Measurements from ENCODE around the gene GPR142. TPM values are rescaled to one million over a fixed set of nuclear protein-coding genes. Genes with fewer than 3 reads are reported as not detected.
A peak's percentile ranks its signal among the peaks of the same experiment; 100 is the strongest.

GPR142 gene
- total and polyA plus RNA-seq, 5 donors = not detected

DNA sequence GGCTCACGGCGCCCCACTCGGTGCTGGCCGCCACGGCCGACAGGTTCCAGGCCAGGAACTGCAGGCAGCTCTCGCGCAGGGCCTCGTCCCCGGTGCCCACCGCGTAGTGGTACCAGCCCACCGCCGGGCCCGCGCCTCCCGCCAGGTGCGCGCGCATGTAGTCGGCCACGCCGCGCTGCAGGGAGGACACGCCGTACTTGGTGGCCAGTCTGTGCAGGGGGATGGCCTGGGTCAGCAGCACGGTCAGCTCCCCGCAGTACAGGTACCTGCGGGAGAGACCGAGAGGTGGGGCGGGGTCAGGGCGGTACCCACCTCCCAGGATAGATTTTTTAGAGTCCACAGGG is 9.9 kb upstream of the GPR142 start:
- H3K27me3 ChIP-seq (ENCODE audit: control insufficient read depth, insufficient read depth) = no peaks in the 10 kb centered on the region
- DNase-seq = no peak
- H3K9me3 ChIP-seq (ENCODE audit: control insufficient read depth, low read length) = no peaks in the 10 kb centered on the region
- ATAC-seq = no peak
- WGBS = 18% methylated on average over 32 of the region's 32 CpGs
- no peak overlapping the region for H3K27ac ChIP-seq (ENCODE audit: low read length)
- H3K4me3 ChIP-seq (ENCODE audit: low read length) = peak overlapping the region; percentile 3
- intact Hi-C loops (cut with DNase I) = no loop called here
- no peaks in the 10 kb centered on the region for H3K4me1 ChIP-seq (ENCODE audit: control insufficient read depth, insufficient read depth, low read length)

- no peak for ATAC-seq
- no peaks in the 10 kb centered on the region for H3K27me3 ChIP-seq (ENCODE audit: control insufficient read depth, insufficient read depth)
- intact Hi-C loops (cut with DNase I) = no loop called here
- H3K27ac ChIP-seq (ENCODE audit: low read length) = no peak overlapping the region
- no peak for DNase-seq
- H3K4me3 ChIP-seq (ENCODE audit: low read length) = no peak overlapping the region
- 80% methylated on average over 9 of the region's 9 CpGs for WGBS
- H3K9me3 ChIP-seq (ENCODE audit: control insufficient read depth, low read length) = no peaks in the 10 kb centered on the region
- no peaks in the 10 kb centered on the region for H3K4me1 ChIP-seq (ENCODE audit: control insufficient read depth, insufficient read depth, low read length)
These were observed 8.6 kb upstream of the GPR142 start for GRCh38 chr17:74358697-74359096.

GRCh38 chr17:74359916-74360315 is 7.4 kb upstream of the GPR142 start:
- no peak for ATAC-seq
- peak in 1 of 3 donors; percentile 38 for DNase-seq
- H3K4me1 ChIP-seq (ENCODE audit: control insufficient read depth, insufficient read depth, low read length) = no peaks in the 10 kb centered on the region
- H3K27me3 ChIP-seq (ENCODE audit: control insufficient read depth, insufficient read depth) = no peaks in the 10 kb centered on the region
- WGBS = 93% methylated on average over 22 of the region's 22 CpGs
- no peak overlapping the region for H3K27ac ChIP-seq (ENCODE audit: low read length)
- no peak overlapping the region for H3K4me3 ChIP-seq (ENCODE audit: low read length)
- intact Hi-C loops (cut with DNase I) = loop anchor here in 3 of 4 donors (5.0 to 10.0 kb wide), 2 partner anchors 58 to 145 kb away; partner anchors contain the start of gene TTYH2 (in 2 of the 3)
- H3K9me3 ChIP-seq (ENCODE audit: control insufficient read depth, low read length) = no peaks in the 10 kb centered on the region

DNA sequence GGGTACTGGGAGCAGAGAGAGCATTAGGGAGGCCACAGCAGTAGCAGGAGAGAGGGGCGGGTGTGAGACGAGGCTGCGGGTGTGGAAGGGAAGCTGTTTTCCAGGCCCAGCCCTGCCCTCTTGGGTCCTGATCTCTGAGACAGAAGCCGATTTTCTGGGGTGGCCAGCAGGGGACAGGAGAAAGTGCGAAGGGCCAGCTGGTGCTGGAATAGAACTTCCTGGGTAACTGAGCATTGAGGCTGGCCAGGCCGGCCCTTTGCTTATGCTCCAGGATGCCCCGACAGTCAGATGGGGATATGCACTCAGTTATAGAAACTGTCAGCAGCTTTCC is 6.4 kb upstream of the GPR142 start:
- DNase-seq (peak in 2 of 3 donors; percentile 28 to 29), ATAC-seq (no peak)
- Histone ChIP-seq H3K9me3 (ENCODE audit: control insufficient read depth, low read length) (no peaks in the 10 kb centered on the region), H3K27ac (ENCODE audit: low read length) (no peak overlapping the region), H3K4me3 (ENCODE audit: low read length) (no peak overlapping the region), H3K27me3 (ENCODE audit: control insufficient read depth, insufficient read depth) (no peaks in the 10 kb centered on the region), H3K4me1 (ENCODE audit: control insufficient read depth, insufficient read depth, low read length) (no peaks in the 10 kb centered on the region)
- WGBS = 51% methylated on average over 7 of the region's 7 CpGs
- intact Hi-C loops (cut with DNase I) = loop anchor here in 3 of 4 donors (5.0 to 10.0 kb wide), 2 partner anchors 59 to 146 kb away; partner anchors contain the start of gene TTYH2 (in 2 of the 3)

- no peaks in the 10 kb centered on the region for H3K27me3 ChIP-seq (ENCODE audit: control insufficient read depth, insufficient read depth)
- intact Hi-C loops (cut with DNase I) = loop anchor here (2.0 to 10.0 kb wide), 3 partner anchors 59 to 147 kb away; partner anchors contain the start of gene TTYH2 (in 2 of the 4)
- WGBS = 22% methylated on average over 28 of the region's 28 CpGs
These were observed 5.9 kb upstream of the GPR142 start, which contains the start of gene BTBD17 for GRCh38 chr17:74361230-74362068. Gene BTBD17, minus strand, starts transcription at chr17:74361868. Its CDS starts 49 bp downstream, at chr17:74361819.

GRCh38 chr17:74362069-74362405 is 5.3 kb upstream of the GPR142 start:
- intact Hi-C loops (cut with DNase I) = loop anchor here (2.0 to 10.0 kb wide), 3 partner anchors 60 to 147 kb away; partner anchors contain the start of gene TTYH2 (in 2 of the 4)
- ATAC-seq (no peak), DNase-seq (no peak)
- 17% methylated on average over 9 of the region's 9 CpGs for WGBS
- H3K9me3 ChIP-seq (ENCODE audit: control insufficient read depth, low read length) = no peaks in the 10 kb centered on the region
- H3K27me3 ChIP-seq (ENCODE audit: control insufficient read depth, insufficient read depth) = no peaks in the 10 kb centered on the region
- no peak overlapping the region for H3K4me3 ChIP-seq (ENCODE audit: low read length)
- no peak overlapping the region for H3K27ac ChIP-seq (ENCODE audit: low read length)
- H3K4me1 ChIP-seq (ENCODE audit: control insufficient read depth, insufficient read depth, low read length) = no peaks in the 10 kb centered on the region

More at GRCh38 chr17:74361230-74362068, 5.9 kb upstream of the GPR142 start, which contains the start of gene BTBD17:
- no peaks in the 10 kb centered on the region for H3K9me3 ChIP-seq (ENCODE audit: control insufficient read depth, low read length)
- no peaks in the 10 kb centered on the region for H3K4me1 ChIP-seq (ENCODE audit: control insufficient read depth, insufficient read depth, low read length)
- peak; percentile 58 to 88 (median 85) for DNase-seq
- H3K4me3 ChIP-seq (ENCODE audit: low read length) = no peak within 1 kb of the TSS
- H3K27ac ChIP-seq (ENCODE audit: low read length) = no peak within 1 kb of the TSS
- peak; percentile 80 to 85 for ATAC-seq

DNA sequence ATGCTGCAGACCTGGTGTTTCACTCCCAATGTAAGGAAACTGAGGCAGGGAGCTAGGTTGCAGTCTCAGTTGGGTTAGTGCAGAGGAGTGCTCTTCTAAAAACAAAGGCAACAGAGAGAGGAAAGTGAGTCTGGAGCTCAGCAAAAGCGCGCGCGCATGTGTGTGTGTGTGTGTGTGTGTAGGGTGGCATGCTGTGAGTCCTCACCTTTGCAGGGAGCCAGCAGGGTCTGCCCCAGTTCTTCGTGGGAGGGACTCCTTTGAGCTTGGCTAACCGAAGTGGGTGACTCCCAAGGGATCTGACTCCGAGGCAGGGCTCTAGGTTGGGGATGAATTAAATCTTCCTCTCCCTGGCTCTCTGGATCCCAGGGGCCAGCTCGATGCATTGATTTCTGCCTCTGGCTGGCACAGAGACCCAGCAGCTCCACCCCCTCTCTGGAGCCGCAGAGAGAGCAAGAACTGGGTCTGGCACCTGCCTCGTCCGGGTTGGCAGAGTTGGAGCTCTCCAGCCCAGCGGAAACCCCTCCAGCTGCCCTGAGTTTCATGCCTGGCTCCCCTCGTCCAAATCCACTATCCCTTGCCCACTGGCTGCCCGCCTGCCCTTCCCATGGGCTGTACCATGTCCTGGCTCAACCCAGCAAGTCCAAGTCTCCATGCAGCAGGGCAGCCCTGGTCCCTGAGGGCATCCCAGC is 4.4 kb upstream of the GPR142 start:
- H3K27me3 ChIP-seq (ENCODE audit: control insufficient read depth, insufficient read depth) = no peaks in the 10 kb centered on the region
- 53% methylated on average over 14 of the region's 14 CpGs for WGBS
- no peaks in the 10 kb centered on the region for H3K9me3 ChIP-seq (ENCODE audit: control insufficient read depth, low read length)
- H3K27ac ChIP-seq (ENCODE audit: low read length) = no peak overlapping the region
- intact Hi-C loops (cut with DNase I) = loop anchor here (2.0 to 10.0 kb wide), 3 partner anchors 61 to 148 kb away; partner anchors contain the start of gene TTYH2 (in 2 of the 4)
- no peaks in the 10 kb centered on the region for H3K4me1 ChIP-seq (ENCODE audit: control insufficient read depth, insufficient read depth, low read length)
- no peak overlapping the region for H3K4me3 ChIP-seq (ENCODE audit: low read length)
- ATAC-seq = no peak
- DNase-seq = no peak

DNA sequence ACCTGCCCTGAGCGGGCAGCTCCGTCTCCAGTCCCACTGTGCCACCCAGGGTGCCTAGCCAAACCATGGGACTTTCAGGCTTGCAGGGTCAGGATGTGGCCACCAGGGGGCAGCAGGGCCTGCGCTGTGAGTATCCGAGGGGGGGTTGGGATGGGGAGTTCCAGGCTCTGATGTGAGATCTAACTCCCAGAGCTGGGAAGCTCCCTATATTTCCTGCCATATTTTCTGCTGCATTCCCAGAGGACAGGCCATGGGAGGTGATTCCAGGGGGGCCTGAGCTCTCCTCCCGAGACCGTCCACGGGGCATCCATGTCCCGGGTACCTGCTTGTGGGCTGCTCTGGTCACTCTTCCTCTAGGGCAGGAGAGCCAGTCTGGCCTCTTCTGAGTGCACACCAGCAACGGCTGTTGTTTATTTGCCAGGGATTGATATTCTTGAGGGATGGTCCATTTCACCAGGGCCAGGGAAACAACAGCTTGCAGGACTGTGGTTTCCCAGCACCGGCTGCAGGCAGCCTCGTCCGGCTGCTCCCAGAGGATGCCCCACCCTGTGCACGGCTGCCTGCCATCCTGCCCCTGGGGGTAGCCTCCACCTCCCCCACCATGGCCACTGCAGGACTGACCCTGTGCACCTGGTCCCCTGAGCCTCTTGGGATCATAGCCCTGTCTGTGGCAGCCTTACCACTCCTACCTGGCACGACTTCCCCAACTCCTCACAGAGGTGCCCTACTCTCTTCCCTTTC is 1.2 kb downstream of the GPR142 start:
- H3K27me3 ChIP-seq (ENCODE audit: control insufficient read depth, insufficient read depth) = no peaks in the 10 kb centered on the region
- no peaks in the 10 kb centered on the region for H3K4me1 ChIP-seq (ENCODE audit: control insufficient read depth, insufficient read depth, low read length)
- H3K9me3 ChIP-seq (ENCODE audit: control insufficient read depth, low read length) = no peaks in the 10 kb centered on the region
- DNase-seq (peak; percentile 68 to 90 (median 88)), ATAC-seq (peak; percentile 70 to 83)
- intact Hi-C loops (cut with DNase I) = loop anchor here in 3 of 4 donors (2.0 to 10.0 kb wide), 3 partner anchors 124 to 156 kb away; partner anchors contain the start of gene TTYH2 (in 3 of the 3)
- 21% methylated on average over 14 of the region's 14 CpGs for WGBS
- H3K4me3 ChIP-seq (ENCODE audit: low read length) = no peak overlapping the region
- H3K27ac ChIP-seq (ENCODE audit: low read length) = no peak overlapping the region

DNA sequence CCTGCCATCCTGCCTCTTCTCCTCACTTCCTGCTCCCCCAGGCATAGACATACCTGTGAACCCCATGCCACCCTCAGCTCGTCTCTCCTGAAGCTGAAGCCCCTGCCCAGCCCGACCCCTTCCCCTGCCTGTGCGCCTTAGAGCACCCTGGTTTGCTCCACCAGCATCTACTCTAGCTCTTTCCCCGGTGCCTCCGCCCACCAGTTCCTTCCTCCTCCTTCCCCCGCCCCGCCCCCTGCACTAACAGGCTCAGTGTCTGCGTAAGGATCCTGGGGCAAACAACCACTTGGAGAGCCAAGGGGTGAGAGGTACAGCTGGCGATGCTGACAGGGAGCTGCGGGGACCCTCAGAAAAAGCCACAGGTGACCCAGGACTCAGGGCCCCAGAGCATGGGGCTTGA is 1.9 kb downstream of the GPR142 start:
- WGBS = 30% methylated on average over 10 of the region's 10 CpGs
- Histone ChIP-seq H3K9me3 (ENCODE audit: control insufficient read depth, low read length) (no peaks in the 10 kb centered on the region), H3K4me3 (ENCODE audit: low read length) (no peak overlapping the region), H3K27ac (ENCODE audit: low read length) (no peak overlapping the region), H3K4me1 (ENCODE audit: control insufficient read depth, insufficient read depth, low read length) (no peaks in the 10 kb centered on the region), H3K27me3 (ENCODE audit: control insufficient read depth, insufficient read depth) (no peaks in the 10 kb centered on the region)
- DNase-seq = peak; percentile 55 to 84 (median 83)
- ATAC-seq = peak; percentile 27 to 63
- intact Hi-C loops (cut with DNase I) = loop anchor here in 3 of 4 donors (2.0 to 10.0 kb wide), 3 partner anchors 124 to 157 kb away; partner anchors contain the start of gene TTYH2 (in 3 of the 3)

DNA sequence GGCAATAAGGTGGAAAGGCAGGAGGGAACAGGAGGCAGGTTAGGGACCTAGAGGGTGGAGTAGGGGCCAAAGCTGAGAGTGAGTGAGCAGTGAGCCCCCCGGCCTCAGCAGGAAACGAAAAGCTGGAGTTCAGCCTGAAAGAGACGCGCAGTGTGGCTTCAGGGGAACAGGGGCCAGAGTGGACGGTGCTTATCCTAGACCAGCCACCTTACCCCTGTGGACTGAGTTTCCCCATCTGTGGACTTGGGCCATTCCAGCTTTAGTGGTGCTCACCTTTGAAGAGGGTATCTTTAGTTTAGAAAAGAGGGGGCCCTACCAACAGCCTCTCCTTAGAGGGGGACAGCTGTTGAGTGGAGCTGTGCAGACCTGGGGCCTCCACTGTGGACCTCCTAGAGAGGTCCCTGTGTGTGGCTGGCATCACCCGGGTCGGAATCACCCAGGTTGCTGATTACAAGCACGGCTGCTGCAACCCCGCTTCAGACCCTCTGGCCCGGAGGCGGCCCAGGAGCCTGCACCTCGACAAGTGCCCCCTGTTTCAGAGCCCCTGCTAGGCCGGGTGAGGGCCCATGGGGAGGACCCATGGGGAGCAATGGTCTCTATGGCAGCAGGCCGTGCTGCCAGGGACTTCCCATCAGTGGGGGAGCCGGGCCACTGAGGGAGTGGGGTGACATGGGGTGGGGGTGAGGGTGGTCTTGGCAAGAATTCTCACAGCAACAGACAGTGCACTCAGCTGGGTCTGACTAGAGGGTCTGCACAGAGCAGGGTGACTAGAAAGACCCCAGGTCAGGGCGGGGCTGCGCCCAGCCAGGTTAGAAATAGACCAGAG is 2.6 kb downstream of the GPR142 start:
- no peaks in the 10 kb centered on the region for H3K27me3 ChIP-seq (ENCODE audit: control insufficient read depth, insufficient read depth)
- 88% methylated on average over 17 of the region's 17 CpGs for WGBS
- no peaks in the 10 kb centered on the region for H3K9me3 ChIP-seq (ENCODE audit: control insufficient read depth, low read length)
- no peak for ATAC-seq
- no peak overlapping the region for H3K4me3 ChIP-seq (ENCODE audit: low read length)
- no peak overlapping the region for H3K27ac ChIP-seq (ENCODE audit: low read length)
- intact Hi-C loops (cut with DNase I) = loop anchor here in 3 of 4 donors (2.0 to 10.0 kb wide), 3 partner anchors 123 to 158 kb away; partner anchors contain the start of gene TTYH2 (in 3 of the 3)
- DNase-seq = peak in 2 of 3 donors; percentile 33 to 37
- H3K4me1 ChIP-seq (ENCODE audit: control insufficient read depth, insufficient read depth, low read length) = no peaks in the 10 kb centered on the region
